A673 (cell line): ENCODE results near the gene HEXIM1. TPM values are rescaled to one million over a fixed set of nuclear protein-coding genes. Genes with fewer than 3 reads are reported as not detected.

Experiments
- BruUV-seq: library from RNA; stranded (reverse); fragments of 400-500 nt; replicated peaks from 2 replicates; lab custom pipeline; 2021; lab: Mats Ljungman, UMichigan
- CTCF ChIA-PET: fragments of 300-600 bp; sonication (Branson Sonifier 250); formaldehyde crosslinking; loops from one replicate; lab custom pipeline; 2022; ENCODE audit warnings: antibody characterized with exemption; lab: Charles Lee
- POLR2A ChIA-PET: fragments of 300-600 bp; sonication (Branson Sonifier 250); formaldehyde crosslinking; loops from one replicate; lab custom pipeline; 2022; ENCODE audit warnings: antibody characterized with exemption; ENCODE audit not compliant: low non-redundant PET; lab: Charles Lee
- DNase-seq: peaks from one replicate; pipeline ENCODE4 v3.0.0-alpha.2; 2015; ENCODE audit warnings: low spot score
- H3K27ac ChIP-seq: fragments of 200-600 bp; sonication (generic); 2 replicates; pipeline ENCODE4 v1.5.1; 2016; ENCODE audit warnings: mixed run types, low read depth, mild to moderate bottlenecking, mixed read lengths, antibody characterized with exemption, low read length; ENCODE audit not compliant: poor library complexity, severe bottlenecking
- H3K27me3 ChIP-seq: fragments of 200-600 bp; sonication (generic); replicated peaks from 2 replicates; pipeline ENCODE4 v1.6.1; 2017; ENCODE audit warnings: mixed run types, low read depth, mild to moderate bottlenecking, mixed read lengths, antibody characterized with exemption, low read length; ENCODE audit not compliant: insufficient read depth, poor library complexity
- H3K36me3 ChIP-seq: fragments of 200-600 bp; sonication (generic); 2 replicates; pipeline ENCODE4 v1.6.1; 2016; ENCODE audit warnings: mixed run types, mild to moderate bottlenecking, mixed read lengths, antibody characterized with exemption, low read length; ENCODE audit not compliant: insufficient read depth, poor library complexity, severe bottlenecking
- H3K4me1 ChIP-seq: fragments of 200-600 bp; sonication (generic); 2 replicates; pipeline ENCODE4 v1.6.1; 2017; ENCODE audit warnings: mixed run types, mild to moderate bottlenecking, mixed read lengths, antibody characterized with exemption, low read length; ENCODE audit not compliant: insufficient read depth, poor library complexity, severe bottlenecking
- H3K4me3 ChIP-seq: fragments of 200-600 bp; sonication (generic); 2 replicates; pipeline ENCODE4 v1.5.1; 2016; ENCODE audit warnings: low read depth, mixed run types, mild to moderate bottlenecking, mixed read lengths, low read length; ENCODE audit not compliant: poor library complexity, severe bottlenecking
- H3K9me3 ChIP-seq: fragments of 200-600 bp; sonication (generic); 2 replicates; pipeline ENCODE4 v1.6.1; 2016; ENCODE audit warnings: mixed run types, low read depth, mild to moderate bottlenecking, mixed read lengths, antibody characterized with exemption, low read length; ENCODE audit not compliant: poor library complexity, severe bottlenecking
- CTCF ChIP-seq: fragments of 300-800, 200-600 bp; sonication (generic); conservative IDR thresholded peaks from 2 replicates; pipeline ENCODE4 v1.5.1; 2017; ENCODE audit warnings: low read depth, mild to moderate bottlenecking, antibody characterized with exemption, low read length, moderate library complexity, mixed read lengths
- EZH2 ChIP-seq: fragments of 200-600 bp; sonication (generic); IDR thresholded peaks from 2 replicates; pipeline ENCODE4 v1.6.1; 2017; ENCODE audit warnings: borderline replicate concordance, low read depth, mild to moderate bottlenecking, mixed read lengths, antibody characterized with exemption, low read length; ENCODE audit not compliant: poor library complexity, severe bottlenecking
- intact Hi-C: fragments of 100-400 bp; cut with micrococcal nuclease; formaldehyde crosslinking; loops from one replicate; pipeline ENCODE4 v1.10.0; 2022; ENCODE audit not compliant: unreplicated experiment
- total RNA-seq: library from RNA; stranded (reverse); gene quantifications from 2 replicates; pipeline ENCODE4 v1.2.3, GENCODE V29; 2021

The HEXIM1 gene
- total RNA-seq, 1 experiment from 2014 or later: 21.2 TPM

- POLR2A ChIA-PET: no interaction called here
- TF ChIP-seq EZH2 (no peak), CTCF (no peak)
- Histone ChIP-seq H3K4me1 (peaks cover 20% of the 10 kb centered on the region), H3K4me3 (no peak overlapping the region), H3K27me3 (no peaks in the 10 kb centered on the region), H3K36me3 (no peaks in the 10 kb centered on the region), H3K27ac (peak overlapping the region; percentile 61), H3K9me3 (no peaks in the 10 kb centered on the region)
- DNase-seq: no peak
- no TSS peak for BruUV-seq
- CTCF ChIA-PET: interaction anchor here (1.6 kb wide), 1 partner anchor 10 kb away, joined by 14 read pairs; the partner anchor contains the start of gene ACBD4
- intact Hi-C loops: no loop called here
Observed at GRCh38 chr17:45145035-45145389, 3.3 kb upstream of the HEXIM1 start.

- DNase-seq: no peak
- POLR2A ChIA-PET: no interaction called here
- Histone ChIP-seq H3K4me1 (peaks cover 20% of the 10 kb centered on the region), H3K27ac (no peak overlapping the region), H3K9me3 (no peaks in the 10 kb centered on the region), H3K4me3 (no peak overlapping the region), H3K27me3 (no peaks in the 10 kb centered on the region), H3K36me3 (no peaks in the 10 kb centered on the region)
- no TSS peak for BruUV-seq
- CTCF ChIA-PET: no interaction called here
- no peak for TF ChIP-seq EZH2
- TF ChIP-seq CTCF: no peak
- intact Hi-C loops: no loop called here
Observed at GRCh38 chr17:45146166-45146565, 2.1 kb upstream of the HEXIM1 start.

DNA sequence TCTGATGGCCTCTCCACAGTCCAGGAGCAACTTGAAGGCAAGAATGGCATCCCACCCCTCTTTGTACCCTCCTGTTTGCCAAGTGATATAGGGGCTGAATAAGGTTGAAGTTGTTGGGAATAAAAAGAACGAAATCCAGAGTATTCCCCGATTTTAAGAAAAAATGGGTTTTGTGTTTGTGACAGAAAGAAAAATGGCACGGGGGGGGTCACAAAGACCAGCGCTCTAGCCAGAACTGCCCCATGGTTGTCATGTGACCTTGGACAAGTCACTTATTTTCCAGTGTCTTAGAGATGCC, 1.7 kb upstream of the HEXIM1 start:
- no peak for TF ChIP-seq CTCF
- no peak for TF ChIP-seq EZH2
- Histone ChIP-seq H3K4me3 (peak overlapping the region; percentile 47), H3K27me3 (no peaks in the 10 kb centered on the region), H3K4me1 (peaks cover 22% of the 10 kb centered on the region), H3K9me3 (no peaks in the 10 kb centered on the region), H3K27ac (peak overlapping the region; percentile 98), H3K36me3 (no peaks in the 10 kb centered on the region)
- no TSS peak for BruUV-seq
- CTCF ChIA-PET: no interaction called here
- POLR2A ChIA-PET: no interaction called here
- intact Hi-C loops: no loop called here
- no peak for DNase-seq
